Activated naive CD4-positive, alpha-beta T cell treated with anti-CD3 and anti-CD28 coated beads for 36 hours (primary cell): ENCODE results near the gene TWIST2. TPM values are rescaled to one million over a fixed set of nuclear protein-coding genes. Genes with fewer than 3 reads are reported as not detected.

ENCODE experiments used
- CTCF ChIA-PET: fragments of 350-600 bp; sonication (Branson Sonifier 250); formaldehyde crosslinking; loops from one replicate; lab custom pipeline; 2021; ENCODE audit warnings: antibody characterized with exemption; lab: Charles Lee
- DNase-seq: peaks from one replicate; pipeline ENCODE4 v3.0.0-alpha.2; 2020
- H3K27ac Mint-ChIP-seq: one replicate; pipeline ENCODE4 v1.8.0; 2021; ENCODE audit warnings: mild to moderate bottlenecking, mixed read lengths
- H3K27me3 Mint-ChIP-seq: one replicate; pipeline ENCODE4 v1.8.0; 2021; ENCODE audit warnings: low read depth, mixed read lengths
- H3K36me3 Mint-ChIP-seq: one replicate; pipeline ENCODE4 v1.8.0; 2021; ENCODE audit warnings: low read depth, mixed read lengths
- H3K4me1 Mint-ChIP-seq: one replicate; pipeline ENCODE4 v1.8.0; 2021; ENCODE audit warnings: low read depth, mixed read lengths
- H3K4me3 Mint-ChIP-seq: one replicate; pipeline ENCODE4 v1.8.0; 2021; ENCODE audit warnings: mild to moderate bottlenecking, moderate library complexity, mixed read lengths
- H3K9me3 Mint-ChIP-seq: one replicate; pipeline ENCODE4 v1.8.0; 2021; ENCODE audit warnings: mixed read lengths
- intact Hi-C: fragments of 100-400 bp; cut with micrococcal nuclease; formaldehyde crosslinking; loops from one replicate; pipeline ENCODE4 v1.15.1; 2023
- total RNA-seq, 2 experiments: library from RNA; stranded (reverse); gene quantifications; one replicate each; pipeline ENCODE4 v1.2.3, GENCODE V29; 2021

The TWIST2 gene
- total RNA-seq, 2 experiments from 2014 or later = not detected

GRCh38 chr2:238892204-238892500 lies 44.3 kb downstream of the TWIST2 start:
- H3K27me3 Mint-ChIP-seq = no peaks in the 10 kb centered on the region
- H3K27ac Mint-ChIP-seq = no peak overlapping the region
- H3K4me1 Mint-ChIP-seq = no peaks in the 10 kb centered on the region
- no peak for DNase-seq
- CTCF ChIA-PET = no interaction called here
- no peaks in the 10 kb centered on the region for H3K36me3 Mint-ChIP-seq
- intact Hi-C loops = no loop called here
- H3K4me3 Mint-ChIP-seq = no peak overlapping the region
- no peaks in the 10 kb centered on the region for H3K9me3 Mint-ChIP-seq

- Mint-ChIP-seq H3K36me3 (no peaks in the 10 kb centered on the region), H3K4me1 (no peaks in the 10 kb centered on the region), H3K4me3 (no peak overlapping the region), H3K27me3 (no peaks in the 10 kb centered on the region), H3K9me3 (no peaks in the 10 kb centered on the region), H3K27ac (no peak overlapping the region)
- intact Hi-C loops = no loop called here
- CTCF ChIA-PET = no interaction called here
- DNase-seq = no peak
Measured at GRCh38 chr2:238892796-238893195, 44.9 kb downstream of the TWIST2 start.

DNA sequence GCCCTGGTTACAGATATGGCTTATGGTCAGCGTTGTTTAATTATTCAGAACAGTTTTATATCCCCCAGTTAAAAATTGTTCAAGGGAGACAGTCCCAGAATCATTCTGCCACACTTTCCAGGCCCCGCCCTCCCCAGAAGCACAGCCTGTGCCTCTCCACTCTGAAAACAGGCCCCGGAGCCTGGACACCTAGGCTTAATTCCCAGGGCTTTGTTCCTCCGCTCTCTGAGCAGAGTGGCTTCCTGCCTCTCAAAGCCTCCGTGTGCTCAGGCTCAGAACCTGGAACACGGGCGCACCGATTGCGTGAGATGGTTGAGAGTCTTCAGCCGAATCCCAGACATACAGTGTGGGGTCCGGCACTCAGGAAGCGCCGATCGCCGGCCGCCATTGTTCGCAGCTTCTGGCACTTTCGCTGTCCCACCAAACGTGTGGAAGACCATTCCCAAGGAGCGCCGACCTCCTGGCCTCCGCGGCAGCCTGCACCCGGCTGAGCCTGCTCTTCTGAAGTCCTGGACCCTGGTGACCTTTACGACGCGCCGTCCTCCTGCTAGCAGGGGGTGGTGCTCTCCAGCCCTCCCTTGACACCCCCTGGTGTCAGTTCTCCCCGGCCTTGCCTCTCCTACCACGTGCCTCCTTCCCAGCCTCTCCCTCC lies 45.6 kb downstream of the TWIST2 start:
- intact Hi-C loops = no loop called here
- no peaks in the 10 kb centered on the region for H3K9me3 Mint-ChIP-seq
- no peak for DNase-seq
- H3K4me3 Mint-ChIP-seq = no peak overlapping the region
- no peaks in the 10 kb centered on the region for H3K27me3 Mint-ChIP-seq
- H3K36me3 Mint-ChIP-seq = no peaks in the 10 kb centered on the region
- CTCF ChIA-PET = no interaction called here
- H3K27ac Mint-ChIP-seq = no peak overlapping the region
- H3K4me1 Mint-ChIP-seq = no peaks in the 10 kb centered on the region

GRCh38 chr2:238894226-238894949 lies 46.5 kb downstream of the TWIST2 start:
- H3K4me3 Mint-ChIP-seq = no peak overlapping the region
- H3K4me1 Mint-ChIP-seq = no peaks in the 10 kb centered on the region
- H3K9me3 Mint-ChIP-seq = no peaks in the 10 kb centered on the region
- H3K36me3 Mint-ChIP-seq = no peaks in the 10 kb centered on the region
- no peaks in the 10 kb centered on the region for H3K27me3 Mint-ChIP-seq
- intact Hi-C loops = no loop called here
- H3K27ac Mint-ChIP-seq = no peak overlapping the region
- DNase-seq = no peak
- CTCF ChIA-PET = no interaction called here

- Mint-ChIP-seq H3K36me3 (no peaks in the 10 kb centered on the region), H3K4me1 (no peaks in the 10 kb centered on the region), H3K4me3 (no peak overlapping the region), H3K27me3 (no peaks in the 10 kb centered on the region), H3K9me3 (no peaks in the 10 kb centered on the region), H3K27ac (no peak overlapping the region)
- no peak for DNase-seq
- CTCF ChIA-PET = no interaction called here
- intact Hi-C loops = no loop called here
Measured at GRCh38 chr2:238894950-238895298, 47.0 kb downstream of the TWIST2 start.

DNA sequence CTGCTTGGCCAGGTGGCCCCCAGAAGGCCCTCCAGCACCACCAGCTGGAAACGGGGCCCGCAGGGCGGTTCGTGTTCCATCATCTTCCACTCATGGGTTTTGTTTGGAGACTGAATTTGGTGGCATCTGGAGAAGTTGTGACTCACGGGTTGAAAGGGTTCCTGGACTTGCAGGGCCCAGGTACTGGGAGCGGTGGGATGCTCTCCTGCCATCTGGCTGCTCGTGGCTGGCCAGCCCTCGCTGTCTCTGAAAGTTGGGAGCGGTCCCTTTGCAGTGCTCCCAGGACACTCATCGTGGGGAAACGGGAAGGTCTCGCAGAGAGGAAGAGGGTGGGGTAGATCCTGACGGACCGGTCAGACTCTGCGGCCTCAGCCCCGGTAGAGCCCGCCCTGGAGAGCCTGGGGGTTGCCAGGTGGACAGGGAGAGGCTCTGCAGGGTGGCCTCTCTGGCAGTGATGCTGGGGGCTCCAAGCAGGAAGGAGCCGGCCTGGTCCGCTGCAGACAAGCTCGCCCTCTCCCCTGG lies 47.5 kb downstream of the TWIST2 start:
- DNase-seq = no peak
- no peak overlapping the region for H3K4me3 Mint-ChIP-seq
- no peaks in the 10 kb centered on the region for H3K27me3 Mint-ChIP-seq
- intact Hi-C loops = no loop called here
- CTCF ChIA-PET = no interaction called here
- H3K27ac Mint-ChIP-seq = no peak overlapping the region
- H3K9me3 Mint-ChIP-seq = no peaks in the 10 kb centered on the region
- H3K4me1 Mint-ChIP-seq = no peaks in the 10 kb centered on the region
- H3K36me3 Mint-ChIP-seq = no peaks in the 10 kb centered on the region

GRCh38 chr2:238895891-238896600 lies 48.2 kb downstream of the TWIST2 start:
- H3K36me3 Mint-ChIP-seq = no peaks in the 10 kb centered on the region
- H3K9me3 Mint-ChIP-seq = no peaks in the 10 kb centered on the region
- intact Hi-C loops = no loop called here
- no peak overlapping the region for H3K4me3 Mint-ChIP-seq
- CTCF ChIA-PET = no interaction called here
- no peak overlapping the region for H3K27ac Mint-ChIP-seq
- no peak for DNase-seq
- peaks cover 4% of the 10 kb centered on the region for H3K27me3 Mint-ChIP-seq
- H3K4me1 Mint-ChIP-seq = no peaks in the 10 kb centered on the region

DNA sequence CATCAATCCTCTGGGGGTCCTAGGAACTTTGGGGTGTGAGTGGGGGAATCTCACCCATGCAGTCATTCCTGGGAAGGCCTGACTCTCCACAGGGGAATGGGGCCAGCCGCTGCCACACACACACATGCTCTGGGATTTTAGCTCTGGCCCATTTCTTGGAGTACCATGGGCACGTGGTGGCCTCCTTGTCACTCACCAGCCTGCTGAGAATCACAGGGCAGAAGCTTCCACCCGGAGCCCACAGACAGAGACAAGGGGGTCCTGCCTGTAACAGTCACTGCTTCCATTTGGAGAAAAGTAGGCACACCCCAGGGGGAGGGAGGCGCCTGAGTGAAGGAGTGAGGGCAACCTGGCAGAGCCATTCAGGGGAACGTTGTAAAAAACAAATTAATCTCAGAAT lies 48.8 kb downstream of the TWIST2 start:
- DNase-seq = no peak
- CTCF ChIA-PET = no interaction called here

GRCh38 chr2:238897122-238897880 lies 49.4 kb downstream of the TWIST2 start:
- Mint-ChIP-seq H3K9me3 (no peaks in the 10 kb centered on the region), H3K27me3 (peaks cover 4% of the 10 kb centered on the region), H3K36me3 (no peaks in the 10 kb centered on the region), H3K4me3 (no peak overlapping the region), H3K27ac (no peak overlapping the region), H3K4me1 (no peaks in the 10 kb centered on the region)
- no peak for DNase-seq
- CTCF ChIA-PET = no interaction called here
- intact Hi-C loops = no loop called here

More for the DNA sequence above, 48.8 kb downstream of the TWIST2 start:
- Mint-ChIP-seq H3K4me1 (no peaks in the 10 kb centered on the region), H3K9me3 (no peaks in the 10 kb centered on the region), H3K4me3 (no peak overlapping the region), H3K27ac (no peak overlapping the region), H3K36me3 (no peaks in the 10 kb centered on the region), H3K27me3 (peaks cover 4% of the 10 kb centered on the region)
- intact Hi-C loops = no loop called here

DNA sequence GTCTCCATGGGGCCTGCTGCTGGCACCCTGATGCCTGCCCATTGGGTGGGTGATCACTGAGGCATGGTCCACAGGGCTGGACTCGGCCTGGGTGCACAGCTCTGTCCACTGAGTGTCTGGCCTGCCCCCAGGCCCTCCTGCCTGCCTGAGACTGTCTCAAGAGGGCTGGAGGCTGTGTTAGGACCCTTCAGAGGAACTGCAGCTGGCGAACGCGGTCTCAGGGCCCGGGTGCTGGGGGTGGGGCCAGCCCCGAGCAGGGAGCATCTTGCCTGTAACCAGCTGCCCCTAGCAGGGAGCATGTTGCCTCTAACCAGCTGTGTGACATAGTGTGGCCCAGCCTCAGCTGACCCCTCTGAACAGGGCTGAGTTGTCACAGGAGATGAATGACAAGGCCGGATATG lies 50.0 kb downstream of the TWIST2 start:
- CTCF ChIA-PET = no interaction called here
- H3K9me3 Mint-ChIP-seq = no peaks in the 10 kb centered on the region

DNA sequence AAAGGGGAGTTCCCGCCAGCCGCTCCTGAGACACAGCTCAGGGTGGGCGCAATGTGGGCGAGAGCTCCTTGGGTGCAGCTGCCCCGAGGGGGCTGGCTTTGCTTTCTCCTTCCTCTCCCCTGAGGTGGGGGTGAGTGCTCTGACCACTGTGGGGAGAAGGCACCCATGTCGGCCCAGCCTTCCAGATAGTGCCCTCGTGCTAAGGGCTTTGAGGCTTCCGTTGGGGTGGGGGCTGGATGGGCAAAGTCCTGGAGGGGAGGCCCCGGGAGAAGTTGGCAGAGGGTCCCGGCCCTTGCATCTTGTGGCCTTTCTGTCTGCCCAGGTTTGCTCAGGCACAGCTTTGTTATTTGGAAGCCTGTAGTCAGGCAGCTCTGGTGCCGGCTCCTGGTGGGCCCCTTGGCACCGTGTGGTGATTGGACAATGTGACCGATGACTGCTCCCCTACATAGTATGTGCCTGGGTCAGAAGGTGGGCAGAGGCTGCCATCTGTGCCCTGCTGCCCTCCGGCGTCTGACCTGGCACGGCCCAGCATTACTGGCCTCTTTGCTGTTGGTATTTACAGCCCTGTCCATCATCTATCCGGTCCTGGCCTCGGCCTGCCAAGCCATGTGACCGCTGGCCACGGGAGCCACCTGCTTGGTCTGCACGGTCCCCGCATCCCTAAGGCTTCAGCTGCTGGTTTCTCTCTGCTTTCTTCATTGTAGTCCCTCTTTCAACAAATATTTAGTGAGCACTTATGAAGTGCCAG lies 50.8 kb downstream of the TWIST2 start:
- Mint-ChIP-seq H3K36me3 (no peaks in the 10 kb centered on the region), H3K27me3 (peaks cover 4% of the 10 kb centered on the region), H3K27ac (no peak overlapping the region), H3K4me1 (no peaks in the 10 kb centered on the region), H3K4me3 (no peak overlapping the region), H3K9me3 (no peaks in the 10 kb centered on the region)
- DNase-seq = no peak
- intact Hi-C loops = no loop called here
- CTCF ChIA-PET = no interaction called here

More for the DNA sequence above, 50.0 kb downstream of the TWIST2 start:
- no peak for DNase-seq
- H3K4me1 Mint-ChIP-seq = no peaks in the 10 kb centered on the region
- intact Hi-C loops = no loop called here
- H3K36me3 Mint-ChIP-seq = no peaks in the 10 kb centered on the region
- H3K27ac Mint-ChIP-seq = no peak overlapping the region
- H3K4me3 Mint-ChIP-seq = no peak overlapping the region
- H3K27me3 Mint-ChIP-seq = peaks cover 4% of the 10 kb centered on the region

- no peak for DNase-seq
- CTCF ChIA-PET = no interaction called here
- Mint-ChIP-seq H3K36me3 (no peaks in the 10 kb centered on the region), H3K9me3 (no peaks in the 10 kb centered on the region), H3K27ac (no peak overlapping the region), H3K4me3 (no peak overlapping the region), H3K4me1 (no peaks in the 10 kb centered on the region), H3K27me3 (peaks cover 4% of the 10 kb centered on the region)
- intact Hi-C loops = no loop called here
Measured at GRCh38 chr2:238899386-238899785, 51.5 kb downstream of the TWIST2 start.
